Peyer's patch (tissue), 4 donors: Measurements from ENCODE around the gene SPRY4.

Experiments used
- POLR2A ChIP-seq, 2 donors: fragments of 450-650 bp; IDR thresholded peaks; one replicate each; pipeline ENCODE4 v1.5.1; 2017; ENCODE audit warnings: antibody characterized with exemption in 2 of 2, mild to moderate bottlenecking in 2 of 2, moderate library complexity in 2 of 2
- TF ChIP-seq, protein P1 (sequence below), 6 experiments: fragments of 450-650 bp in 4 of 6; fragments of 200-600 bp in 2 of 6; sonication (generic) in 1 of 6; IDR thresholded peaks; one replicate each; pipeline ENCODE4 v1.5.1; 2017 to 2019; ENCODE audit warnings: antibody characterized with exemption in 6 of 6, mild to moderate bottlenecking in 3 of 6, moderate library complexity in 1 of 6

DNA sequence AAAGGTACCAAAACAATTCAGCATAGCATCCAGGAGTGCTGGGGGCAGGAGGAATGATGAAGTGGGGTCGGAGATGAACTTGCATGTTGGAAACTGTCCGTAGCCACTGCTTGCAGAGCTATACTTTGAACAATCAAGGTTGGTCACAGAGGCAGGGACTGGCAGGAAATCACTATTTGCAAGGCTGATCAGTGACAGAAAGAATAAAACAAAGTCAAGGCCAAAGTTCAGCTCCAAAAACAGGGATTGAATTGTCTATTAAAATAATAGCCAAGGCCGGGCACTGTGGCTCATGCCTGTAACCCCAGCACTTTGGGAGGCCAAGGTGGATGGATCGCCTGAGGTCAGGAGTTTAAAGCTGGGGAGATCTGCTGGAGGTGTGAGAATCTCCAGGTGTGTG, 18.7 kb upstream of the SPRY4 start:
- TF ChIP-seq, protein P1, sequence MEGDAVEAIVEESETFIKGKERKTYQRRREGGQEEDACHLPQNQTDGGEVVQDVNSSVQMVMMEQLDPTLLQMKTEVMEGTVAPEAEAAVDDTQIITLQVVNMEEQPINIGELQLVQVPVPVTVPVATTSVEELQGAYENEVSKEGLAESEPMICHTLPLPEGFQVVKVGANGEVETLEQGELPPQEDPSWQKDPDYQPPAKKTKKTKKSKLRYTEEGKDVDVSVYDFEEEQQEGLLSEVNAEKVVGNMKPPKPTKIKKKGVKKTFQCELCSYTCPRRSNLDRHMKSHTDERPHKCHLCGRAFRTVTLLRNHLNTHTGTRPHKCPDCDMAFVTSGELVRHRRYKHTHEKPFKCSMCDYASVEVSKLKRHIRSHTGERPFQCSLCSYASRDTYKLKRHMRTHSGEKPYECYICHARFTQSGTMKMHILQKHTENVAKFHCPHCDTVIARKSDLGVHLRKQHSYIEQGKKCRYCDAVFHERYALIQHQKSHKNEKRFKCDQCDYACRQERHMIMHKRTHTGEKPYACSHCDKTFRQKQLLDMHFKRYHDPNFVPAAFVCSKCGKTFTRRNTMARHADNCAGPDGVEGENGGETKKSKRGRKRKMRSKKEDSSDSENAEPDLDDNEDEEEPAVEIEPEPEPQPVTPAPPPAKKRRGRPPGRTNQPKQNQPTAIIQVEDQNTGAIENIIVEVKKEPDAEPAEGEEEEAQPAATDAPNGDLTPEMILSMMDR (IDR thresholded peaks at IDR 0.05) = no peak
- no peak for TF ChIP-seq POLR2A (IDR thresholded peaks at IDR 0.05)
